WTC11 (cell line): Measurements from ENCODE around the gene RAD17. TPM values are rescaled to one million over a fixed set of nuclear protein-coding genes. Genes with fewer than 3 reads are reported as not detected.

ENCODE experiments used
- ATAC-seq: fragments of 200-7000 bp; cut with Tn5 transposase; 2 replicates; pipeline ENCODE4 v1.10.0; 2021; ENCODE audit warnings: mild to moderate bottlenecking, moderate library complexity
- CTCF ChIA-PET: fragments of 300-600 bp; sonication (Branson Sonifier 250); formaldehyde crosslinking; loops from one replicate; lab custom pipeline; 2021; ENCODE audit warnings: antibody characterized with exemption; lab: Charles Lee
- POLR2A ChIA-PET: fragments of 350-600 bp; sonication (Branson Sonifier 250); formaldehyde crosslinking; loops from one replicate; lab custom pipeline; 2021; ENCODE audit warnings: antibody characterized with exemption; lab: Charles Lee
- DNase-seq: peaks from one replicate; pipeline ENCODE4 v3.0.0; 2021; ENCODE audit warnings: low spot score
- H3K27ac Mint-ChIP-seq: 2 replicates; pipeline ENCODE4 v1.8.0; 2021; ENCODE audit warnings: mixed read lengths
- H3K27me3 Mint-ChIP-seq: 2 replicates; pipeline ENCODE4 v1.8.0; 2021; ENCODE audit warnings: low read depth, mild to moderate bottlenecking, moderate library complexity, mixed read lengths
- H3K36me3 Mint-ChIP-seq: 2 replicates; pipeline ENCODE4 v1.8.0; 2021; ENCODE audit warnings: mixed read lengths
- H3K4me1 Mint-ChIP-seq: 2 replicates; pipeline ENCODE4 v1.8.0; 2022; ENCODE audit warnings: mixed read lengths
- H3K4me3 Mint-ChIP-seq: 2 replicates; pipeline ENCODE4 v1.8.0; 2021; ENCODE audit warnings: mild to moderate bottlenecking, moderate library complexity, mixed read lengths
- H3K9me3 Mint-ChIP-seq: 2 replicates; pipeline ENCODE4 v1.8.0; 2021; ENCODE audit warnings: mixed read lengths
- ATF1 ChIP-seq: sonication (generic); formaldehyde crosslinking; IDR thresholded peaks from 2 replicates; pipeline ENCODE4 v1.8.1; 2023; ENCODE audit warnings: mild to moderate bottlenecking, moderate library complexity, missing genetic modification reagents
- GABPB1 ChIP-seq: sonication (generic); formaldehyde crosslinking; IDR thresholded peaks from 2 replicates; pipeline ENCODE4 v1.8.1; 2023; ENCODE audit warnings: mild to moderate bottlenecking, missing genetic modification reagents
- IRF2 ChIP-seq: sonication (generic); formaldehyde crosslinking; IDR thresholded peaks from 2 replicates; pipeline ENCODE4 v1.8.0; 2022; ENCODE audit warnings: low read depth, missing genetic modification reagents, borderline replicate concordance
- NR3C1 ChIP-seq: sonication (generic); formaldehyde crosslinking; conservative IDR thresholded peaks from 2 replicates; pipeline ENCODE4 v1.8.1; 2023; ENCODE audit warnings: low read depth, mild to moderate bottlenecking, missing genetic modification reagents
- SOX15 ChIP-seq: fragments of 250-450 bp; sonication (Bioruptor Pico); IDR thresholded peaks from 2 replicates; pipeline ENCODE4 v1.9.0; 2021; ENCODE audit warnings: mild to moderate bottlenecking
- ZNF232 ChIP-seq: sonication (generic); formaldehyde crosslinking; IDR thresholded peaks from 2 replicates; pipeline ENCODE4 v1.8.0; 2022; ENCODE audit warnings: mild to moderate bottlenecking, missing genetic modification reagents
- ZNF671 ChIP-seq: fragments of 250-450 bp; sonication (Bioruptor Pico); IDR thresholded peaks from 2 replicates; pipeline ENCODE4 v1.8.0; 2021; ENCODE audit warnings: mild to moderate bottlenecking
- total RNA-seq: library from RNA; stranded (reverse); gene quantifications from 3 replicates; pipeline ENCODE4 v1.2.3, GENCODE V29; 2021
- TF ChIP-seq, protein P1 (sequence below): fragments of 250-450 bp; sonication (Bioruptor Pico); IDR thresholded peaks from 2 replicates; pipeline ENCODE4 v1.9.0; 2021; ENCODE audit warnings: moderate library complexity, mild to moderate bottlenecking, inconsistent platforms, borderline replicate concordance
- TF ChIP-seq, protein P2 (sequence below): fragments of 250-450 bp; sonication (Bioruptor Pico); IDR thresholded peaks from 2 replicates; pipeline ENCODE4 v1.9.0; 2021; ENCODE audit warnings: mild to moderate bottlenecking
- TF ChIP-seq, protein P3 (sequence below): sonication (generic); formaldehyde crosslinking; IDR thresholded peaks from 2 replicates; pipeline ENCODE4 v1.8.0; 2022; ENCODE audit warnings: missing genetic modification reagents
- TF ChIP-seq, protein P4 (sequence below): fragments of 250-450 bp; sonication (Bioruptor Pico); IDR thresholded peaks from 2 replicates; pipeline ENCODE4 v1.9.0; 2021; ENCODE audit warnings: mild to moderate bottlenecking, borderline replicate concordance
- TF ChIP-seq, protein P5 (sequence below): sonication (generic); formaldehyde crosslinking; conservative IDR thresholded peaks from 2 replicates; pipeline ENCODE4 v1.8.1; 2022; ENCODE audit warnings: mild to moderate bottlenecking, missing genetic modification reagents

Gene RAD17
- total RNA-seq, 1 experiment from 2014 or later: 32.6 TPM

DNA sequence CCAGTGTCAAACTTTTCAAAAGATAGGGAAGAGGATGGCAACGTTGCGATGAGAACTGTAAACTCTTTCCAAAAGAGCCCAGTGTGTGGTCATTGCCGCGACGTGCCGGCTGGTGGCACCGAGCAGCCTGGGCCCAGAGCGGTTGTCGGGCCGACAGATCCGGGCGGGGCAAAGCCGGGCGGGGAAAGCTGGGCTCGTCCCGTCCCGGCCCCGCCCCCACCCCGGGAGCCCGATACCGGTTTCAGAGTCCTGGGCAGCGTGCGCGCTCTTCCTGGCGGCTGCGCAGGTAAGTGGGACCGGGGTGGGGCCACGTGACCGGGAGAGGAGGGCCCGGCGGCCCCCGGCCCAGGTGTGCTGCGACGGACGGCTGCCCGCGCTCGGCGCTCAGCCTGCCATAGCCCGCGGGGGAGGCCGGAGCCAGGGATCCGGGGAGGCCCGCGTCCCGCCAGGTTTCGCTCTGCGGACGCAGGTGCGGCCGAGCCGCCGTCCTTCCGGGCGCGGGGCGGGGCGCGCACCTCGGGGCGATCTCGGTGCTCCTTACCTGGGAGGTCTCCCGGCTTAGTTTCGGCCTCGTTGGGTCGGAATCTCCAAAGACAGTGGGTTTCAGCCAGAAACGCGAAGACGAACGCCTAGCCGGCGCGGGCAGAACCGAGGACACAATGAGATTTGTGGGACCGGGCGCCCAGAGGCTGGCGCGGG is 45.4 kb downstream of the RAD17 start, which contains the start of gene MARVELD2 (continued):
- TF ChIP-seq GABPB1: peak; percentile 31; the same call in 1 of the 2 replicates
- TF ChIP-seq SOX15 (CRISPR knock-in tag): no peak
- TF ChIP-seq, all 79 proteins: peak for 29

DNA sequence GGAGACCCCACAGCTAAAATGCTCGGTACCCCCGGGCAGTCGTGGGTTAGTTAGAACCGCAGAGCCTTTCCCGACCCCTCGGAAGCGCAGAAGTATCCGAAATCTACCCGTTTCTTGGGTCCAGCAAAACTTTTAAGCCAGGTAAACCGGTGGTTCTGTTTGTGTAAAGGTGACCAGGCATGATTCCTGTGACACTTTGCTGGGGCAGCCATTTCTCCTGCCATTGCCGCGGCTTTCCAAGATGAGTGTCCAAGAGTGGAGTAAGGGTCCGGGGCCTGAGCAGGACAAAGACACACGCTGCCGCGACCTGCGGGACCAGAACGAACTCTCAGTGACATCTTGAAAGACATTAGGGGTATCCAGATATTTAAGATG is 46.0 kb downstream of the RAD17 start:
- ATAC-seq: peak; percentile 11
- H3K27ac Mint-ChIP-seq: peak overlapping the region; percentile 96
- POLR2A ChIA-PET: interaction anchor here (0.5 to 1.9 kb wide), 2 partner anchors 13 to 78 kb away, joined by 6 read pairs; no protein-coding TSS in a partner anchor

DNA sequence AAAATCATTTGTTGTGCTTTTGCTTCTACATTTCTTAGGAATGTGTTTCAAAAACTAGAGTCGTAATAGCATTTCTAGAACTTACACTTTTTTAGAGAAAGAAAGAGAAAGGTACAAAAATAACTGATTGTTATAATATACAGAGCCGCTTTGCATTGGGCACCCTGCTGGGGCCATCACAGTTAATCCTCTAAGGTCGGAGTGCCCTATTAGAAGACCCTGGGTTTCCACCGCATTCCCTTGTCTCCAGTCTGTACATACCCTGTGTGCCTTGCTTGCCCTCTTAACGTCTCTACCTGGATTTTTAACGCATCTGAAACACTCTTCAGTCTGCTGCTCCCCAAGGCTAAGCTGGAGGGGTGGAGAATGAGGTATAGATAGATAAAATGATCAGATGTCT is 46.6 kb downstream of the RAD17 start:
- ATAC-seq (peak; percentile 5; the same call in 1 of the 2 replicates), DNase-seq (no peak)
- CTCF ChIA-PET: no interaction called here
- Mint-ChIP-seq H3K9me3 (peaks cover 6% of the 10 kb centered on the region), H3K27me3 (no peaks in the 10 kb centered on the region), H3K4me1 (peaks cover 17% of the 10 kb centered on the region), H3K36me3 (peaks cover 27% of the 10 kb centered on the region), H3K4me3 (peak overlapping the region; percentile 91), H3K27ac (peak overlapping the region; percentile 96)
- TF ChIP-seq IRF2 (CRISPR knock-in tag): no peak
- TF ChIP-seq, protein P1, sequence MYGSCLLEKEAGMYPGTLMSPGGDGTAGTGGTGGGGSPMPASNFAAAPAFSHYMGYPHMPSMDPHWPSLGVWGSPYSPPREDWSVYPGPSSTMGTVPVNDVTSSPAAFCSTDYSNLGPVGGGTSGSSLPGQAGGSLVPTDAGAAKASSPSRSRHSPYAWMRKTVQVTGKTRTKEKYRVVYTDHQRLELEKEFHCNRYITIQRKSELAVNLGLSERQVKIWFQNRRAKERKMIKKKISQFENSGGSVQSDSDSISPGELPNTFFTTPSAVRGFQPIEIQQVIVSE (CRISPR knock-in tag): no peak
- TF ChIP-seq, protein P2, sequence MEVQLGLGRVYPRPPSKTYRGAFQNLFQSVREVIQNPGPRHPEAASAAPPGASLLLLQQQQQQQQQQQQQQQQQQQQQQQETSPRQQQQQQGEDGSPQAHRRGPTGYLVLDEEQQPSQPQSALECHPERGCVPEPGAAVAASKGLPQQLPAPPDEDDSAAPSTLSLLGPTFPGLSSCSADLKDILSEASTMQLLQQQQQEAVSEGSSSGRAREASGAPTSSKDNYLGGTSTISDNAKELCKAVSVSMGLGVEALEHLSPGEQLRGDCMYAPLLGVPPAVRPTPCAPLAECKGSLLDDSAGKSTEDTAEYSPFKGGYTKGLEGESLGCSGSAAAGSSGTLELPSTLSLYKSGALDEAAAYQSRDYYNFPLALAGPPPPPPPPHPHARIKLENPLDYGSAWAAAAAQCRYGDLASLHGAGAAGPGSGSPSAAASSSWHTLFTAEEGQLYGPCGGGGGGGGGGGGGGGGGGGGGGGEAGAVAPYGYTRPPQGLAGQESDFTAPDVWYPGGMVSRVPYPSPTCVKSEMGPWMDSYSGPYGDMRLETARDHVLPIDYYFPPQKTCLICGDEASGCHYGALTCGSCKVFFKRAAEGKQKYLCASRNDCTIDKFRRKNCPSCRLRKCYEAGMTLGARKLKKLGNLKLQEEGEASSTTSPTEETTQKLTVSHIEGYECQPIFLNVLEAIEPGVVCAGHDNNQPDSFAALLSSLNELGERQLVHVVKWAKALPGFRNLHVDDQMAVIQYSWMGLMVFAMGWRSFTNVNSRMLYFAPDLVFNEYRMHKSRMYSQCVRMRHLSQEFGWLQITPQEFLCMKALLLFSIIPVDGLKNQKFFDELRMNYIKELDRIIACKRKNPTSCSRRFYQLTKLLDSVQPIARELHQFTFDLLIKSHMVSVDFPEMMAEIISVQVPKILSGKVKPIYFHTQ: no peak
- TF ChIP-seq, protein P3, sequence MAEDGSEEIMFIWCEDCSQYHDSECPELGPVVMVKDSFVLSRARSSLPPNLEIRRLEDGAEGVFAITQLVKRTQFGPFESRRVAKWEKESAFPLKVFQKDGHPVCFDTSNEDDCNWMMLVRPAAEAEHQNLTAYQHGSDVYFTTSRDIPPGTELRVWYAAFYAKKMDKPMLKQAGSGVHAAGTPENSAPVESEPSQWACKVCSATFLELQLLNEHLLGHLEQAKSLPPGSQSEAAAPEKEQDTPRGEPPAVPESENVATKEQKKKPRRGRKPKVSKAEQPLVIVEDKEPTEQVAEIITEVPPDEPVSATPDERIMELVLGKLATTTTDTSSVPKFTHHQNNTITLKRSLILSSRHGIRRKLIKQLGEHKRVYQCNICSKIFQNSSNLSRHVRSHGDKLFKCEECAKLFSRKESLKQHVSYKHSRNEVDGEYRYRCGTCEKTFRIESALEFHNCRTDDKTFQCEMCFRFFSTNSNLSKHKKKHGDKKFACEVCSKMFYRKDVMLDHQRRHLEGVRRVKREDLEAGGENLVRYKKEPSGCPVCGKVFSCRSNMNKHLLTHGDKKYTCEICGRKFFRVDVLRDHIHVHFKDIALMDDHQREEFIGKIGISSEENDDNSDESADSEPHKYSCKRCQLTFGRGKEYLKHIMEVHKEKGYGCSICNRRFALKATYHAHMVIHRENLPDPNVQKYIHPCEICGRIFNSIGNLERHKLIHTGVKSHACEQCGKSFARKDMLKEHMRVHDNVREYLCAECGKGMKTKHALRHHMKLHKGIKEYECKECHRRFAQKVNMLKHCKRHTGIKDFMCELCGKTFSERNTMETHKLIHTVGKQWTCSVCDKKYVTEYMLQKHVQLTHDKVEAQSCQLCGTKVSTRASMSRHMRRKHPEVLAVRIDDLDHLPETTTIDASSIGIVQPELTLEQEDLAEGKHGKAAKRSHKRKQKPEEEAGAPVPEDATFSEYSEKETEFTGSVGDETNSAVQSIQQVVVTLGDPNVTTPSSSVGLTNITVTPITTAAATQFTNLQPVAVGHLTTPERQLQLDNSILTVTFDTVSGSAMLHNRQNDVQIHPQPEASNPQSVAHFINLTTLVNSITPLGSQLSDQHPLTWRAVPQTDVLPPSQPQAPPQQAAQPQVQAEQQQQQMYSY (CRISPR knock-in tag): no peak
- TF ChIP-seq, protein P4, sequence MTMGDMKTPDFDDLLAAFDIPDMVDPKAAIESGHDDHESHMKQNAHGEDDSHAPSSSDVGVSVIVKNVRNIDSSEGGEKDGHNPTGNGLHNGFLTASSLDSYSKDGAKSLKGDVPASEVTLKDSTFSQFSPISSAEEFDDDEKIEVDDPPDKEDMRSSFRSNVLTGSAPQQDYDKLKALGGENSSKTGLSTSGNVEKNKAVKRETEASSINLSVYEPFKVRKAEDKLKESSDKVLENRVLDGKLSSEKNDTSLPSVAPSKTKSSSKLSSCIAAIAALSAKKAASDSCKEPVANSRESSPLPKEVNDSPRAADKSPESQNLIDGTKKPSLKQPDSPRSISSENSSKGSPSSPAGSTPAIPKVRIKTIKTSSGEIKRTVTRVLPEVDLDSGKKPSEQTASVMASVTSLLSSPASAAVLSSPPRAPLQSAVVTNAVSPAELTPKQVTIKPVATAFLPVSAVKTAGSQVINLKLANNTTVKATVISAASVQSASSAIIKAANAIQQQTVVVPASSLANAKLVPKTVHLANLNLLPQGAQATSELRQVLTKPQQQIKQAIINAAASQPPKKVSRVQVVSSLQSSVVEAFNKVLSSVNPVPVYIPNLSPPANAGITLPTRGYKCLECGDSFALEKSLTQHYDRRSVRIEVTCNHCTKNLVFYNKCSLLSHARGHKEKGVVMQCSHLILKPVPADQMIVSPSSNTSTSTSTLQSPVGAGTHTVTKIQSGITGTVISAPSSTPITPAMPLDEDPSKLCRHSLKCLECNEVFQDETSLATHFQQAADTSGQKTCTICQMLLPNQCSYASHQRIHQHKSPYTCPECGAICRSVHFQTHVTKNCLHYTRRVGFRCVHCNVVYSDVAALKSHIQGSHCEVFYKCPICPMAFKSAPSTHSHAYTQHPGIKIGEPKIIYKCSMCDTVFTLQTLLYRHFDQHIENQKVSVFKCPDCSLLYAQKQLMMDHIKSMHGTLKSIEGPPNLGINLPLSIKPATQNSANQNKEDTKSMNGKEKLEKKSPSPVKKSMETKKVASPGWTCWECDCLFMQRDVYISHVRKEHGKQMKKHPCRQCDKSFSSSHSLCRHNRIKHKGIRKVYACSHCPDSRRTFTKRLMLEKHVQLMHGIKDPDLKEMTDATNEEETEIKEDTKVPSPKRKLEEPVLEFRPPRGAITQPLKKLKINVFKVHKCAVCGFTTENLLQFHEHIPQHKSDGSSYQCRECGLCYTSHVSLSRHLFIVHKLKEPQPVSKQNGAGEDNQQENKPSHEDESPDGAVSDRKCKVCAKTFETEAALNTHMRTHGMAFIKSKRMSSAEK (CRISPR knock-in tag): no peak
- POLR2A ChIA-PET: interaction anchor here (1.9 kb wide), 1 partner anchor 77 kb away, joined by 6 read pairs; no protein-coding TSS in a partner anchor

More for the DNA sequence above, 46.0 kb downstream of the RAD17 start:
- CTCF ChIA-PET: no interaction called here
- DNase-seq: peak; percentile 36
- Mint-ChIP-seq H3K4me1 (peaks cover 17% of the 10 kb centered on the region), H3K9me3 (peaks cover 1% of the 10 kb centered on the region), H3K36me3 (peaks cover 25% of the 10 kb centered on the region), H3K4me3 (peak overlapping the region; percentile 91)
- TF ChIP-seq, protein P5, sequence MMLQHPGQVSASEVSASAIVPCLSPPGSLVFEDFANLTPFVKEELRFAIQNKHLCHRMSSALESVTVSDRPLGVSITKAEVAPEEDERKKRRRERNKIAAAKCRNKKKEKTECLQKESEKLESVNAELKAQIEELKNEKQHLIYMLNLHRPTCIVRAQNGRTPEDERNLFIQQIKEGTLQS (CRISPR knock-in tag): no peak
- TF ChIP-seq NR3C1 (CRISPR knock-in tag) (no peak), ZNF671 (CRISPR knock-in tag) (no peak), ATF1 (CRISPR knock-in tag) (no peak), ZNF232 (CRISPR knock-in tag) (no peak)
- TF ChIP-seq, all 79 proteins: peak for 0
- no peaks in the 10 kb centered on the region for H3K27me3 Mint-ChIP-seq
